ENCODE data around the gene GBP1.
"Not testable (repeated sequence)": the region's sequence is repeated elsewhere in the genome, so short reads cannot be mapped to it uniquely, and the experiment has no call there.

The GBP1 gene

DNA sequence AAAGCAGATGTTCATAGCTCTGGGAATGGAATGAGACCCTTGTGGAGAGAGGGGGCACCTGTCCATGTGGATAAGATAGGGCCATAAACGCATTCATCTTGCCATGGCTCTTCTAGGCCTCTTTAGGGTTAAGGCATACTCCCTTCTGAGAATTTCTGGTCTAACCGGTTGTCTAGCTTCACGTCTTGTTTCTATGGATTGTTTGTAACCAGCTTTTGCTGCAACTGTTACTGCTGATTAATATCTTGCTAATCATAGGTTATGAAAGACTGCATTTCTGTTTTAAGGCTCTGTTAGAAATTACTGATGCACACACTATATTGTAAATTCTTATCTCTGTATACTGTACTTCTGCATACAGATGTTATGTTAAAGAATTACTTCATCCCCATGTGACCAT lies 46.7 kb downstream of the GBP1 start:
- not testable (repeated sequence) for H3K27me3 Mint-ChIP-seq, H3K4me3 Mint-ChIP-seq, ATAC-seq, DNase-seq, H3K27ac Mint-ChIP-seq, H3K9me3 Mint-ChIP-seq
- Mint-ChIP-seq H3K4me1 (peaks cover 52% of the 10 kb centered on the region), H3K36me3 (ENCODE audit: low read depth) (peaks cover 49% of the 10 kb centered on the region)

DNA sequence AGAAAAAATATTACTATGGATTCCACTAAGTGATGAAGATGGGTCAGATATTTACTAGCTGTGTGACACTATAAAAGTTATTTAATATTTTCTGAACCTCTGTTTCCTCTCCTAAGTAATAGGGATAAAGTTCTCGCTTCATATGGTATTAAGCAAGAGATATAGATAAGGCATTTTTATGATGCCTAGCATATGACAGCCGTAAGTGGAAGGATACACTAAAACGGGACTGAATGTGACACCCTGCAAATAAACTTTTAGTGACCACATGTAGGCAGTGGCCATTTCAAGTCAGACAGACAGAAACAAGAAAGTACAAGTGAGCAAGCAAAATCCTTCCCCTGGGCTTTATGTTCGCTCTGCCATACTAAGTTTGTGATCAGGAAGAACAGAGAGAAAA lies 56.5 kb downstream of the GBP1 start:
- ATAC-seq (no peak), DNase-seq (no peak)
- H3K27me3 Mint-ChIP-seq, result no peaks in the 10 kb centered on the region
- peaks cover 7% of the 10 kb centered on the region for H3K4me1 Mint-ChIP-seq
- H3K27ac Mint-ChIP-seq, result no peak overlapping the region
- no peak overlapping the region for H3K4me3 Mint-ChIP-seq
- H3K9me3 Mint-ChIP-seq, result peaks cover 5% of the 10 kb centered on the region
- peaks cover 68% of the 10 kb centered on the region for H3K36me3 Mint-ChIP-seq (ENCODE audit: low read depth)

DNA sequence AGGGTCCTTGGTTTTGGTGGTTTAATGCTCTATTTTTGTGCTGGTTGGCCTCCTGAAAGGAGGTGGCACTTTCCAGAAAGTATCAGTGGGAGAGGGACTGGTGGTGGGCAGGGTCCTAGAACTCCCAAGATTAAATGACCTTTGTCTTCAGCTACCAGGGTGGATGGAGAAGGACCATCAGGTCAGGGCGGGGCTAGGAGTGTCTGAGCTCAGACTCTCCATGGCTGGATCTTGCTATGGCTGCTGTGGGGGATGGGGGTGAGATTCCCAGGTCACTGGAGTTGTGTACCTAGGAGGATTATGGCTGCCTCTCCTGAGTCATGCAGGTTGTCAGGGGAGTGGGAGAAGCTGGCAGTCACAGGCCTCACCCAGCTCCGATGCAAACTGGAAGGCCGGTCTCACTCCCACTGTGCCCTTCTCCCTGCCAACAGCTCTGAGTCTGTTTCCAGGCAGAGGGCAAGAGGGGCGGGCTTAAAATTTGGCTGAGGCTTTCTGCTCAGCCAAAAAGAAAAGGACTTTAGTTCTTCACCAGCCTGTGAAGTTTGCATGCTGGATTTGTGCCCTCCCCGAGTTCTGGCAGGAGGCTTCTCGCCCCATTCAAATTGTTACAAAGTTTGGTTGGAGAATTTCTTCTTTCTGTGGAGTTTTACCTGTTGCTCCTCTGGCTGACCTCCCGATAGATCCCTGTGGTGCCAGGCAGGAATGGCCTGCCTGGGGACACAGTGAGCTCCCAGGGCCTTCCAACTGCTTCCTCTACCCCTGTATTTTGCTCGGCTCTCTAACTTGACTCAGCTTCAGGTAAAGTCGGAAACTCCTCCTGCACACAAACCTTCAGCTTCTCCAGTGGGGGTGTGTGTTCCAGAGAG lies 59.5 kb downstream of the GBP1 start:
- no peaks in the 10 kb centered on the region for H3K27me3 Mint-ChIP-seq
- H3K9me3 Mint-ChIP-seq, result peaks cover 5% of the 10 kb centered on the region
- ATAC-seq, result no peak
- peaks cover 30% of the 10 kb centered on the region for H3K4me1 Mint-ChIP-seq
- no peak overlapping the region for H3K4me3 Mint-ChIP-seq
- no peak for DNase-seq
- no peak overlapping the region for H3K27ac Mint-ChIP-seq
- H3K36me3 Mint-ChIP-seq (ENCODE audit: low read depth), result peaks cover 55% of the 10 kb centered on the region

All from activated naive CD8-positive, alpha-beta T cell treated with anti-CD3 and anti-CD28 coated beads, Interleukin-2, amount 50 U/mL, for 24 hours (primary cell).